HG02798 (cell line): ENCODE results near the gene CD2AP.

Experiments used
- ATAC-seq: cut with Tn5 transposase; IDR thresholded peaks from one replicate; pipeline ENCODE4 v1.9.1; 2021; ENCODE audit warnings: mild to moderate bottlenecking; ENCODE audit not compliant: unreplicated experiment, poor library complexity

The CD2AP gene

GRCh38 chr6:47669684-47670513 is 192.3 kb downstream of the CD2AP start:
- no peak for ATAC-seq

- ATAC-seq, result no peak
These were observed 193.3 kb downstream of the CD2AP start for GRCh38 chr6:47670851-47671250.

DNA sequence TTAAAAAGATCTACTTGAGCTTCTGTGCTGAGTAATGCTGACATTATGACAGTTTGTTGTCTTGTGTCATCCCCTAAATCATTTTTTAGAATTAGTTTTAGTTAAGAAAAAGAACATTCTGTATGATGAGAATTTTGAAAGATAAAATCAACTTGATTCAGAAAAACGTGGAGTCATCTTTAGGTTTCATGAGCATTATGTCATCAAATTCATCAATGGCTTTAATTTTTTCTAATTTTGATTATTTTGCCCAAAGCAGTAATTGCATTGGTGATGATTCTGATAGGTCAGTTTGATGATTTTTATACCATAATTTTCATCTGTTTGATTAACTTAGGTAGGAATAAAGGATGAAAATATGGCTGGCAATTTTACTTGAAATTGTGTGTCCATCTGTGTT is 194.2 kb downstream of the CD2AP start:
- ATAC-seq, result no peak

- no peak for ATAC-seq
These were observed 195.2 kb downstream of the CD2AP start for GRCh38 chr6:47672816-47673215.

- no peak for ATAC-seq
These were observed 197.1 kb downstream of the CD2AP start for GRCh38 chr6:47674673-47675072.
